Astrocyte (in vitro differentiated cells and primary cell): ENCODE results near the gene TENM4.

Source experiments
- EZH2 ChIP-seq: IDR thresholded peaks from 2 replicates; pipeline ENCODE4 v1.6.1; 2012; ENCODE audit warnings: mild to moderate bottlenecking, low read length, inconsistent platforms; ENCODE audit not compliant: insufficient read depth
- TF ChIP-seq, protein P1 (sequence below): IDR thresholded peaks from 2 replicates; pipeline ENCODE4 v1.5.1; 2011; ENCODE audit warnings: low read depth, mild to moderate bottlenecking, inconsistent platforms, low read length, moderate library complexity; ENCODE audit not compliant: insufficient read depth

DNA sequence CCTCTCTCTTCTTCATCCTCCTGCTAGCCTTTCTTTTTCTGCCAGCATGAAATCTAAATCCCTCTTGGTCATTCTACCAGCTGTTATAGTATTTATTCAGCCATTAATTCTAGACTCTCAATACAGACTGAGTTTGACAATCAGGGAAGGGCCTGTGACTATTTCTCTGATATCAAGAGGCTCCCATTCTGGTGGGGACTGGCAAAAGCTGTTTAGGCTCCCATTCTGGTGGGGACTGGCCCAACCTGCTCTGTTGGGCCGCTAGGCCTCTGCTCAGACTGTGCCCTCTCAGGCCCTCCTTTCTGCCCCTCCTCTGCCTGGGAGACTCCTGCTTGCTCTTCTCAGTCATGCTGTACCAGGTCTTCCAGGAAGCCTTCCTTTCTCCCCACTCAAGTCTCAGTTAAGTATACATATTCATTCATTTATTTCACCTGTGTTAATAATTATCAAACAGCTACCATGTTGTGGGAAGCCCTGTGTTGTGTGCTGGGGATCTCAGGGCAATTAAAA, 542.5 kb downstream of the TENM4 start:
- TF ChIP-seq, protein P1, sequence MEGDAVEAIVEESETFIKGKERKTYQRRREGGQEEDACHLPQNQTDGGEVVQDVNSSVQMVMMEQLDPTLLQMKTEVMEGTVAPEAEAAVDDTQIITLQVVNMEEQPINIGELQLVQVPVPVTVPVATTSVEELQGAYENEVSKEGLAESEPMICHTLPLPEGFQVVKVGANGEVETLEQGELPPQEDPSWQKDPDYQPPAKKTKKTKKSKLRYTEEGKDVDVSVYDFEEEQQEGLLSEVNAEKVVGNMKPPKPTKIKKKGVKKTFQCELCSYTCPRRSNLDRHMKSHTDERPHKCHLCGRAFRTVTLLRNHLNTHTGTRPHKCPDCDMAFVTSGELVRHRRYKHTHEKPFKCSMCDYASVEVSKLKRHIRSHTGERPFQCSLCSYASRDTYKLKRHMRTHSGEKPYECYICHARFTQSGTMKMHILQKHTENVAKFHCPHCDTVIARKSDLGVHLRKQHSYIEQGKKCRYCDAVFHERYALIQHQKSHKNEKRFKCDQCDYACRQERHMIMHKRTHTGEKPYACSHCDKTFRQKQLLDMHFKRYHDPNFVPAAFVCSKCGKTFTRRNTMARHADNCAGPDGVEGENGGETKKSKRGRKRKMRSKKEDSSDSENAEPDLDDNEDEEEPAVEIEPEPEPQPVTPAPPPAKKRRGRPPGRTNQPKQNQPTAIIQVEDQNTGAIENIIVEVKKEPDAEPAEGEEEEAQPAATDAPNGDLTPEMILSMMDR, result no peak
- no peak for TF ChIP-seq EZH2
